ENCODE measurements around the gene NOP9. TPM values are rescaled to one million over a fixed set of nuclear protein-coding genes. Genes with fewer than 3 reads are reported as not detected.

Gene NOP9
- total RNA-seq, 1 experiment from 2014 or later = 25.3 TPM

- in situ Hi-C loops (cut with HindIII; ENCODE audit: low pct_unique_long_range_greater_than_20kb, low sequenced_read_pairs) (no loop called here), intact Hi-C loops (cut with micrococcal nuclease; ENCODE audit: unreplicated experiment) (no loop called here)
- ChIA-PET CTCF (no interaction called here), POLR2A (no interaction called here)
- Histone ChIP-seq H3K36me3 (ENCODE audit: control insufficient read depth, insufficient read depth, low read length) (no peaks in the 10 kb centered on the region), H3K27ac (ENCODE audit: low read length) (no peak overlapping the region), H3K9me3 (ENCODE audit: control insufficient read depth, insufficient read depth, low read depth, low read length) (no peaks in the 10 kb centered on the region), H3K4me3 (ENCODE audit: low read depth in 2 of 2, low read length in 2 of 2) (no peak overlapping the region), H3K27me3 (ENCODE audit: control insufficient read depth, insufficient read depth, low read length) (no peaks in the 10 kb centered on the region), H3K4me1 (ENCODE audit: control insufficient read depth, insufficient read depth, low read length) (no peaks in the 10 kb centered on the region)
- no peak for TF ChIP-seq CTCF (IDR thresholded peaks at IDR 0.05)
- no peak for TF ChIP-seq TCF7L2 (IDR thresholded peaks at IDR 0.05; ENCODE audit: low read depth, low read length)
- no peak for TF ChIP-seq REST (IDR thresholded peaks at IDR 0.05; ENCODE audit: insufficient read depth in 1 of 2, low read depth in 2 of 2, low read length in 1 of 2)
- no peak for TF ChIP-seq SIN3A (IDR thresholded peaks at IDR 0.05; ENCODE audit: borderline replicate concordance, insufficient read depth, low read depth, low read length)
- no peak for TF ChIP-seq POLR2AphosphoS5 (IDR thresholded peaks at IDR 0.05; ENCODE audit: low read depth, low read length)
- no peak for DNase-seq (ENCODE audit: low read depth, low spot score)
- ATAC-seq = no peak
- BruUV-seq (replicated peaks) = no TSS peak
Observed at GRCh38 chr14:24258119-24258518, 41.5 kb upstream of the NOP9 start.

- no peaks in the 10 kb centered on the region for H3K4me1 ChIP-seq (ENCODE audit: control insufficient read depth, insufficient read depth, low read length)
- ATAC-seq = no peak
- in situ Hi-C loops (cut with HindIII; ENCODE audit: low pct_unique_long_range_greater_than_20kb, low sequenced_read_pairs) (no loop called here), intact Hi-C loops (cut with micrococcal nuclease; ENCODE audit: unreplicated experiment) (no loop called here)
- no peak overlapping the region for H3K27ac ChIP-seq (ENCODE audit: low read length)
- TF ChIP-seq TCF7L2 (IDR thresholded peaks at IDR 0.05; ENCODE audit: low read depth, low read length) (no peak), POLR2AphosphoS5 (IDR thresholded peaks at IDR 0.05; ENCODE audit: low read depth, low read length) (no peak), REST (IDR thresholded peaks at IDR 0.05; ENCODE audit: insufficient read depth in 1 of 2, low read depth in 2 of 2, low read length in 1 of 2) (no peak), CTCF (IDR thresholded peaks at IDR 0.05) (no peak), SIN3A (IDR thresholded peaks at IDR 0.05; ENCODE audit: borderline replicate concordance, insufficient read depth, low read depth, low read length) (no peak)
- H3K4me3 ChIP-seq (ENCODE audit: low read depth in 2 of 2, low read length in 2 of 2) = no peak overlapping the region
- H3K27me3 ChIP-seq (ENCODE audit: control insufficient read depth, insufficient read depth, low read length) = no peaks in the 10 kb centered on the region
- ChIA-PET CTCF (no interaction called here), POLR2A (interaction anchor here (0.6 kb wide), 1 partner anchor 16 kb away, joined by 12 read pairs; the partner anchor contains the start of gene TINF2)
- H3K9me3 ChIP-seq (ENCODE audit: control insufficient read depth, insufficient read depth, low read depth, low read length) = no peaks in the 10 kb centered on the region
- no peak for DNase-seq (ENCODE audit: low read depth, low spot score)
- no peaks in the 10 kb centered on the region for H3K36me3 ChIP-seq (ENCODE audit: control insufficient read depth, insufficient read depth, low read length)
- BruUV-seq (replicated peaks) = no TSS peak
Observed at GRCh38 chr14:24258548-24259265, 40.9 kb upstream of the NOP9 start.
